ENCODE data around the gene B3GAT3.
"Not testable (repeated sequence)": the region's sequence is repeated elsewhere in the genome, so short reads cannot be mapped to it uniquely, and the experiment has no call there.

The B3GAT3 gene

GRCh38 chr11:62603776-62604299 is 17.9 kb downstream of the B3GAT3 start:
- no peak for DNase-seq (ENCODE audit: low spot score)

GRCh38 chr11:62603072-62603408 is 18.7 kb downstream of the B3GAT3 start:
- no peak for DNase-seq (ENCODE audit: low spot score)

GRCh38 chr11:62602141-62603071 is 19.4 kb downstream of the B3GAT3 start:
- peak; percentile 81 for DNase-seq (ENCODE audit: low spot score)

GRCh38 chr11:62601372-62602140 is 20.2 kb downstream of the B3GAT3 start, which contains the start of gene MTA2:
Gene MTA2, minus strand, starts transcription at chr11:62601865. Its CDS starts 415 bp downstream, at chr11:62601450.
- peak; percentile 94 for DNase-seq (ENCODE audit: low spot score)

GRCh38 chr11:62601122-62601371 is 20.7 kb downstream of the B3GAT3 start:
- peak; percentile 52 for DNase-seq (ENCODE audit: low spot score)

- no peak for DNase-seq (ENCODE audit: low spot score)
Observed at GRCh38 chr11:62600367-62601121, 21.2 kb downstream of the B3GAT3 start.

- no peak for DNase-seq (ENCODE audit: low spot score)
Observed at GRCh38 chr11:62599901-62600300, 21.9 kb downstream of the B3GAT3 start.

GRCh38 chr11:62599069-62599696 is 22.6 kb downstream of the B3GAT3 start:
- peak; percentile 99 for DNase-seq (ENCODE audit: low spot score)

- no peak for DNase-seq (ENCODE audit: low spot score)
Observed at GRCh38 chr11:62595124-62595523, 26.7 kb downstream of the B3GAT3 start.

- peak; percentile 74 for DNase-seq (ENCODE audit: low spot score)
Observed at GRCh38 chr11:62593434-62594044, 28.2 kb downstream of the B3GAT3 start.

- no peak for DNase-seq (ENCODE audit: low spot score)
Observed at GRCh38 chr11:62592989-62593421, 28.8 kb downstream of the B3GAT3 start.

- no peak for DNase-seq (ENCODE audit: low spot score)
Observed at GRCh38 chr11:62592146-62592815, 29.5 kb downstream of the B3GAT3 start.

- peak; percentile 96 for DNase-seq (ENCODE audit: low spot score)
Observed at GRCh38 chr11:62591448-62592145, 30.2 kb downstream of the B3GAT3 start, which contains the start of gene TUT1. Gene TUT1, minus strand, starts transcription at chr11:62591523. Its CDS starts 38 bp downstream, at chr11:62591485.

- no peak for DNase-seq (ENCODE audit: low spot score)
Observed at GRCh38 chr11:62588966-62589637, 32.7 kb downstream of the B3GAT3 start.

- not testable (repeated sequence) for DNase-seq (ENCODE audit: low spot score)
Observed at GRCh38 chr11:62585356-62585755, 36.4 kb downstream of the B3GAT3 start.

- DNase-seq (ENCODE audit: low spot score) = not testable (repeated sequence)
Observed at GRCh38 chr11:62581735-62582134, 40.1 kb downstream of the B3GAT3 start.

GRCh38 chr11:62580959-62581715 is 40.6 kb downstream of the B3GAT3 start:
- DNase-seq (ENCODE audit: low spot score) = no peak

GRCh38 chr11:62579252-62579651 is 42.5 kb downstream of the B3GAT3 start:
- no peak for DNase-seq (ENCODE audit: low spot score)

GRCh38 chr11:62578541-62578940 is 43.2 kb downstream of the B3GAT3 start:
- DNase-seq (ENCODE audit: low spot score) = no peak

All from hepatic stellate cell (primary cell).